HCT116 (cell line): ENCODE measurements around the gene PTPN1. TPM values are rescaled to one million over a fixed set of nuclear protein-coding genes. Genes with fewer than 3 reads are reported as not detected.
A peak's percentile ranks its signal among the peaks of the same experiment; 100 is the strongest.

ENCODE experiments used
- ATAC-seq: fragments of 200-7000 bp; cut with Tn5 transposase; 2 replicates; pipeline ENCODE4 v1.9.1; 2020; ENCODE audit warnings: mild to moderate bottlenecking, moderate library complexity
- Bru-seq: library from RNA; stranded (reverse); fragments of 400-500 nt; gene quantifications from one replicate; lab custom pipeline; 2021; lab: Mats Ljungman, UMichigan
- BruChase-seq, 2 experiments: library from RNA; stranded (reverse); fragments of 400-500 nt; gene quantifications; one replicate each; lab custom pipeline; 2021; lab: Mats Ljungman, UMichigan
- BruUV-seq: library from RNA; stranded (reverse); fragments of 400-500 nt; replicated peaks from 2 replicates; lab custom pipeline; 2021; lab: Mats Ljungman, UMichigan
- CTCF ChIA-PET: fragments of 300-600 bp; sonication (Branson Sonifier 250); formaldehyde crosslinking; loops from one replicate; lab custom pipeline; 2021; ENCODE audit warnings: antibody characterized with exemption; lab: Charles Lee
- POLR2A ChIA-PET: fragments of 300-600, 350-600 bp; sonication (Branson Sonifier 250); formaldehyde crosslinking; loops from one replicate; lab custom pipeline; 2021; ENCODE audit warnings: antibody characterized with exemption; lab: Charles Lee
- RAD21 ChIA-PET, 2 experiments: fragments of 300-600 bp; sonication (Branson Sonifier 250); formaldehyde crosslinking; loops; one replicate each; lab custom pipeline; 2023; ENCODE audit warnings: low total read pairs in 2 of 2; ENCODE audit not compliant: uncharacterized antibody in 2 of 2, unreplicated experiment in 2 of 2, low non-redundant PET in 1 of 2; lab: Charles Lee
- DNase-seq: peaks from one replicate; pipeline ENCODE4 v3.0.0-alpha.2; 2010; ENCODE audit warnings: low read depth, low spot score
- H2AFZ ChIP-seq: fragments of 200-600 bp; shearing (Covaris generic), sonication (generic); 2 replicates; pipeline ENCODE4 v1.6.1; 2017; ENCODE audit warnings: low read depth, mixed run types, mixed read lengths, antibody characterized with exemption, low read length; ENCODE audit not compliant: poor library complexity, severe bottlenecking
- H3K27ac ChIP-seq: 2 replicates; pipeline ENCODE4 v1.5.1; 2012; ENCODE audit warnings: low read depth, low read length
- H3K27me3 ChIP-seq: fragments of 200-600 bp; sonication (generic); 2 replicates; pipeline ENCODE4 v1.6.1; 2016; ENCODE audit warnings: mixed run types, low read length, mixed read lengths; ENCODE audit not compliant: insufficient read depth
- H3K36me3 ChIP-seq, 2 experiments: fragments of 200-500 bp in 1 of 2; fragments of 200-600 bp in 1 of 2; sonication (Bioruptor generic) in 1 of 2; sonication (generic) in 1 of 2; 2 replicates each; pipeline versions ENCODE4 v1.5.1 to v1.6.1; 2014 to 2016; ENCODE audit warnings: low read length in 2 of 2, inconsistent platforms in 1 of 2, mixed read lengths in 1 of 2, mixed run types in 1 of 2; ENCODE audit not compliant: insufficient read depth in 2 of 2, control insufficient read depth in 1 of 2
- H3K4me1 ChIP-seq, 2 experiments: fragments of 200-600 bp in 1 of 2; sonication (generic) in 1 of 2; 2 replicates each; pipeline versions ENCODE4 v1.5.1 to v1.6.1; 2012 to 2017; ENCODE audit warnings: low read length in 2 of 2, inconsistent platforms in 1 of 2, mild to moderate bottlenecking in 1 of 2, mixed read lengths in 1 of 2, mixed run types in 1 of 2, moderate library complexity in 1 of 2; ENCODE audit not compliant: insufficient read depth in 2 of 2, control insufficient read depth in 1 of 2
- H3K4me2 ChIP-seq: fragments of 200-600 bp; sonication (generic); 2 replicates; pipeline ENCODE4 v1.6.1; 2017; ENCODE audit warnings: mixed run types, low read length, mixed read lengths
- H3K4me3 ChIP-seq, 2 experiments: fragments of 200-600 bp in 1 of 2; sonication (generic) in 1 of 2; replicated peaks in 1 of 2; 2 replicates each; pipeline ENCODE4 v1.5.1; 2011 to 2016; ENCODE audit warnings: low read length in 2 of 2, control low read depth in 1 of 2, low read depth in 1 of 2, mild to moderate bottlenecking in 1 of 2, mixed read lengths in 1 of 2, mixed run types in 1 of 2
- H3K79me2 ChIP-seq: fragments of 200-600 bp; sonication (generic); 2 replicates; pipeline ENCODE4 v1.6.1; 2017; ENCODE audit warnings: mild to moderate bottlenecking, mixed run types, low read length, moderate library complexity, mixed read lengths; ENCODE audit not compliant: insufficient read depth
- H3K9ac ChIP-seq: fragments of 200-600 bp; sonication (generic); 2 replicates; pipeline ENCODE4 v1.6.1; 2016; ENCODE audit warnings: low read length, mixed read lengths
- H3K9me2 ChIP-seq: fragments of 200-600 bp; sonication (generic), shearing (Covaris generic); 2 replicates; pipeline ENCODE4 v1.6.1; 2017; ENCODE audit warnings: mixed run types, mild to moderate bottlenecking, moderate library complexity; ENCODE audit not compliant: insufficient read depth
- H3K9me3 ChIP-seq, 2 experiments: fragments of 200-500 bp in 1 of 2; fragments of 200-600 bp in 1 of 2; sonication (Bioruptor generic) in 1 of 2; sonication (generic) in 1 of 2; 2 replicates each; pipeline ENCODE4 v1.6.1; 2014 to 2017; ENCODE audit warnings: low read length in 2 of 2, mixed read lengths in 2 of 2, inconsistent platforms in 1 of 2, low read depth in 1 of 2, mild to moderate bottlenecking in 1 of 2, mixed run types in 1 of 2, moderate library complexity in 1 of 2; ENCODE audit not compliant: control insufficient read depth in 1 of 2, insufficient read depth in 1 of 2
- H4K20me1 ChIP-seq: fragments of 200-600 bp; sonication (generic), shearing (Covaris generic); 2 replicates; pipeline ENCODE4 v1.6.1; 2017; ENCODE audit warnings: mixed run types, mild to moderate bottlenecking, moderate library complexity; ENCODE audit not compliant: insufficient read depth
- CBX3 ChIP-seq: IDR thresholded peaks from 2 replicates; pipeline ENCODE4 v1.6.1; 2012; ENCODE audit warnings: low read depth
- EGR1 ChIP-seq: IDR thresholded peaks from 2 replicates; pipeline ENCODE4 v1.6.1; 2012; ENCODE audit warnings: low read depth
- ELF1 ChIP-seq: IDR thresholded peaks from 2 replicates; pipeline ENCODE4 v1.6.1; 2012; ENCODE audit warnings: low read depth, borderline replicate concordance
- EZH2phosphoT487 ChIP-seq: fragments of 200-600 bp; IDR thresholded peaks from 2 replicates; pipeline ENCODE4 v1.6.1; 2018; ENCODE audit warnings: antibody characterized with exemption, borderline replicate concordance
- JUND ChIP-seq: IDR thresholded peaks from 2 replicates; pipeline ENCODE4 v1.6.1; 2012
- POLR2A ChIP-seq: IDR thresholded peaks from 2 replicates; pipeline ENCODE4 v1.7.0; 2011; ENCODE audit warnings: borderline replicate concordance; ENCODE audit not compliant: insufficient read depth, insufficient read length; ENCODE audit errors: extremely low read depth
- POLR2AphosphoS5 ChIP-seq: IDR thresholded peaks from 2 replicates; pipeline ENCODE4 v1.6.1; 2011; ENCODE audit warnings: mild to moderate bottlenecking, low read depth, low read length, moderate library complexity
- SIN3A ChIP-seq: IDR thresholded peaks from 2 replicates; pipeline ENCODE4 v1.6.1; 2012; ENCODE audit warnings: low read depth
- SP1 ChIP-seq: IDR thresholded peaks from 2 replicates; pipeline ENCODE4 v1.6.1; 2012; ENCODE audit warnings: low read depth
- SRF ChIP-seq: IDR thresholded peaks from 2 replicates; pipeline ENCODE4 v1.6.1; 2012; ENCODE audit warnings: low read depth
- TCF7L2 ChIP-seq: IDR thresholded peaks from 2 replicates; pipeline ENCODE4 v1.7.0; 2011; ENCODE audit warnings: borderline replicate concordance, inconsistent platforms; ENCODE audit not compliant: insufficient read depth, insufficient read length; ENCODE audit errors: extremely low read depth
- YY1 ChIP-seq: IDR thresholded peaks from 2 replicates; pipeline ENCODE4 v1.6.1; 2011; ENCODE audit warnings: low read length, low read depth, moderate library complexity, mild to moderate bottlenecking; ENCODE audit not compliant: insufficient replicate concordance; ENCODE audit errors: extremely low read depth
- ZFX ChIP-seq: fragments of 450-650 bp; IDR thresholded peaks from 2 replicates; pipeline ENCODE4 v1.6.1; 2017
- intact Hi-C: fragments of 100-400 bp; cut with micrococcal nuclease; formaldehyde crosslinking; loops from 2 replicates; pipeline ENCODE4 v1.10.0; 2022
- long read RNA-seq: library from polyadenylated mRNA; unstranded; transcript quantifications from one replicate; pipeline ENCODE4 v2.0.0, GENCODE V29; 2021; ENCODE audit not compliant: unreplicated experiment
- polyA plus RNA-seq: library from polyadenylated mRNA; unstranded; fragments of >200 nt; gene quantifications from 2 replicates; pipeline ENCODE4 v1.2.1, GENCODE V29; 2012; ENCODE audit warnings: missing spikeins
- total RNA-seq: library from RNA; stranded (reverse); gene quantifications from one replicate; pipeline ENCODE4 v1.2.1, GENCODE V29; 2021; ENCODE audit not compliant: unreplicated experiment
- TF ChIP-seq, protein P1 (sequence below): IDR thresholded peaks from 2 replicates; pipeline ENCODE4 v1.6.1; 2011; ENCODE audit warnings: mild to moderate bottlenecking, low read length, moderate library complexity; ENCODE audit not compliant: insufficient replicate concordance; ENCODE audit errors: extremely low read depth
- TF ChIP-seq, protein P2 (sequence below): IDR thresholded peaks from 2 replicates; pipeline ENCODE4 v1.6.1; 2012

PTPN1 gene
- total RNA-seq (47.5 TPM), Bru-seq, nascent RNA (percentile 93 among the genes with signal in this experiment), BruChase-seq, experiment 1, labeled RNA remaining after a 6-hour chase (percentile 83 among the genes with signal in this experiment), BruChase-seq, experiment 2, labeled RNA remaining after a 2-hour chase (percentile 84 among the genes with signal in this experiment)
- polyA plus RNA-seq: 28.6 and 33.0 TPM in 2 replicates
- long read RNA-seq, full-length matches to known transcripts: 8 of 31 reads
- long read RNA-seq, partial matches to known transcripts: 19 of 31 reads
- long read RNA-seq, other reads (novel, unspliced or antisense): 4 of 31 reads

DNA sequence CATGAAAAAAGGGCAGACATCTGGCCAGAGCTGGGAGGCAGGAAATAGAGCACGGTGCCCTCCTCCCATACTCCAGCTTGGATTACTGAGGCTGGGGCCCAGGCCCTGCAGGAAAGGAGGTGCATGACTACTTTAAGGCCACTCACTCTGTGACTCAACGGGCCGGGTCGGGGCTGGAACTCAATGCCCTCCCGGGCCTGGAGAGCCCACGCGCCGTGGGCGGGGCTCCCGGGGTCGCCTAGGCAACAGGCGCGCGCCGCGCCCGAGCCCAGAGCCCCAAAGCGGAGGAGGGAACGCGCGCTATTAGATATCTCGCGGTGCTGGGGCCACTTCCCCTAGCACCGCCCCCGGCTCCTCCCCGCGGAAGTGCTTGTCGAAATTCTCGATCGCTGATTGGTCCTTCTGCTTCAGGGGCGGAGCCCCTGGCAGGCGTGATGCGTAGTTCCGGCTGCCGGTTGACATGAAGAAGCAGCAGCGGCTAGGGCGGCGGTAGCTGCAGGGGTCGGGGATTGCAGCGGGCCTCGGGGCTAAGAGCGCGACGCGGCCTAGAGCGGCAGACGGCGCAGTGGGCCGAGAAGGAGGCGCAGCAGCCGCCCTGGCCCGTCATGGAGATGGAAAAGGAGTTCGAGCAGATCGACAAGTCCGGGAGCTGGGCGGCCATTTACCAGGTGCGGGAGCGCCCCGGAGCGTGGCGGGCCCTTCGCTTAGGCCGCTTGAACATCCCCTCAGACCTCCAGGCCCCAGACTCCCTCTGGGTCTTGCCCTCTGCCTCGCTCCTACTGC, at the start of gene PTPN1:
Gene PTPN1, plus strand, starts transcription at position 461 of the 783 bp plus-strand sequence. Its CDS starts 145 bp downstream, at position 606.
- H3K4me3 ChIP-seq: peak within 1 kb of the TSS; percentile 88 to 95
- H3K36me3 ChIP-seq: no peaks in the 10 kb centered on the region
- peak; percentile 96 for ATAC-seq
- RAD21 ChIA-PET: no interaction called here
- no peak within 1 kb of the TSS for H2AFZ ChIP-seq
- H3K27ac ChIP-seq: peak within 1 kb of the TSS; percentile 54
- peaks cover 49% of the 10 kb centered on the region for H3K79me2 ChIP-seq
- H3K9me2 ChIP-seq: no peaks in the 10 kb centered on the region
- H4K20me1 ChIP-seq: peaks cover 8% of the 10 kb centered on the region; the same call in 1 of the 2 replicates
- BruUV-seq: no TSS peak
- no peaks in the 10 kb centered on the region for H3K9me3 ChIP-seq
- peak within 1 kb of the TSS; percentile 96 for H3K4me2 ChIP-seq
- intact Hi-C loops: loop anchor here (5.0 kb wide), 1 partner anchor 47 kb away; no protein-coding TSS in a partner anchor
- TF ChIP-seq EGR1 (peak; percentile 93), CBX3 (no peak), POLR2AphosphoS5 (peak; percentile 94), SIN3A (peak; percentile 94), ELF1 (peak; percentile 76; the same call in 1 of the 2 replicates), POLR2A (peak; percentile 85), SRF (no peak), TCF7L2 (peak; percentile 29), EZH2phosphoT487 (no peak), YY1 (no peak), ZFX (peak; percentile 57; the same call in 1 of the 2 replicates), SP1 (peak; percentile 85), JUND (no peak)
- TF ChIP-seq, protein P1, sequence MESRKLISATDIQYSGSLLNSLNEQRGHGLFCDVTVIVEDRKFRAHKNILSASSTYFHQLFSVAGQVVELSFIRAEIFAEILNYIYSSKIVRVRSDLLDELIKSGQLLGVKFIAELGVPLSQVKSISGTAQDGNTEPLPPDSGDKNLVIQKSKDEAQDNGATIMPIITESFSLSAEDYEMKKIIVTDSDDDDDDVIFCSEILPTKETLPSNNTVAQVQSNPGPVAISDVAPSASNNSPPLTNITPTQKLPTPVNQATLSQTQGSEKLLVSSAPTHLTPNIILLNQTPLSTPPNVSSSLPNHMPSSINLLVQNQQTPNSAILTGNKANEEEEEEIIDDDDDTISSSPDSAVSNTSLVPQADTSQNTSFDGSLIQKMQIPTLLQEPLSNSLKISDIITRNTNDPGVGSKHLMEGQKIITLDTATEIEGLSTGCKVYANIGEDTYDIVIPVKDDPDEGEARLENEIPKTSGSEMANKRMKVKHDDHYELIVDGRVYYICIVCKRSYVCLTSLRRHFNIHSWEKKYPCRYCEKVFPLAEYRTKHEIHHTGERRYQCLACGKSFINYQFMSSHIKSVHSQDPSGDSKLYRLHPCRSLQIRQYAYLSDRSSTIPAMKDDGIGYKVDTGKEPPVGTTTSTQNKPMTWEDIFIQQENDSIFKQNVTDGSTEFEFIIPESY: peak; percentile 92
- TF ChIP-seq, protein P2, sequence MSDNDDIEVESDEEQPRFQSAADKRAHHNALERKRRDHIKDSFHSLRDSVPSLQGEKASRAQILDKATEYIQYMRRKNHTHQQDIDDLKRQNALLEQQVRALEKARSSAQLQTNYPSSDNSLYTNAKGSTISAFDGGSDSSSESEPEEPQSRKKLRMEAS: peak; percentile 39; the same call in 1 of the 2 replicates
- peak within 1 kb of the TSS; percentile 91 for H3K9ac ChIP-seq
- DNase-seq: peak; percentile 98
- H3K27me3 ChIP-seq: no peaks in the 10 kb centered on the region
- CTCF ChIA-PET: interaction anchor here (1.2 kb wide), 1 partner anchor 65 kb away, joined by 3 read pairs; no protein-coding TSS in a partner anchor
- POLR2A ChIA-PET: interaction anchor here (0.8 to 1.3 kb wide), 4 partner anchors 8 to 26 kb away, joined by 3 to 4 read pairs (median 4); no protein-coding TSS in a partner anchor
- peaks cover 19 to 58% of the 10 kb centered on the region in 2 experiments for H3K4me1 ChIP-seq
